ENCODE measurements around the gene PLEKHA6. TPM values are rescaled to one million over a fixed set of nuclear protein-coding genes. Genes with fewer than 3 reads are reported as not detected.

The PLEKHA6 gene
- total RNA-seq, 1 donor from 2014 or later, result 18.9 TPM

DNA sequence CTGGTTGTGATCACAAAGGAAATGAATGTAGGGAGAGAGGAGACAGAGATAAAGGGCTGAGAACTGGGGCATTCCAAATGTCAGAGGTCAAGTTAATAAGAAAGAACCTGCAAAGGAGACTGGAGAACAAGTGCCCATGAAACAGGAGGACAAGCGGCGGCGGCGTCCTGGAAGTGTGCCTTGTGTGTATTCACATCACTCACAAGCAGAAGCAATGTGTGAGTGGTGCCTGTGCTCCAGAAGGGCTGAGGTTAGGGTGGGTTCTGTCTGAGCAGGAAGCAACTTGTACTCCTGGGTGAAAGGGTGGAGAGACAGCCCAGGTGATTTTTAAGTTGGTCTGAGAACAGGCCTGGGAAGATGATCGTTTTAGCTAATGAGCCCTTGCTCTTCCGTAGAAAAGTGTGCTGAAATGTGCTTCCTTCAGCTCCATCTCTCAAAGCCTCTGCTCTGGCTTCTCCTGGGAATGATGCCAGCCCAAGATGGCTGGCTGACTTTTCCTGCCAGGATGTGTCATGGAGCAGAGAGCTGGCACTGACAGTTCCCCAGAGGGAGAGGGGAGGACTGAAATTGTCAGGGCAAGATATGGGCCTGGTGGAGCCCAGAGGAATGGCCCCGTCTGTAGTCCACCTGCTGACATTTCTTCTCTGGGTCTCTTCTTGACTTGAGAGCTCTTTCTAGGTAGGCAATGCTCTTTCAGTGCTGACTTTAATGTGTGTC lies 25.1 kb upstream of the PLEKHA6 start:
- intact Hi-C loops (cut with DNase I), result no loop called here
- DNase-seq (ENCODE audit: low spot score) (no peak), ATAC-seq (no peak)

- ATAC-seq, result no peak
Measured at GRCh38 chr1:204383163-204383904, 23.6 kb upstream of the PLEKHA6 start.

GRCh38 chr1:204382714-204383083 lies 23.0 kb upstream of the PLEKHA6 start:
- no peak for DNase-seq (ENCODE audit: low spot score)
- ATAC-seq, result no peak
- intact Hi-C loops (cut with DNase I), result no loop called here

More at GRCh38 chr1:204383163-204383904, 23.6 kb upstream of the PLEKHA6 start:
- intact Hi-C loops (cut with DNase I), result no loop called here
- DNase-seq (ENCODE audit: low spot score), result no peak

- ATAC-seq (no peak), DNase-seq (ENCODE audit: low spot score) (no peak)
- intact Hi-C loops (cut with DNase I), result no loop called here
Measured at GRCh38 chr1:204380293-204380831, 20.6 kb upstream of the PLEKHA6 start.

GRCh38 chr1:204377800-204378668 lies 18.3 kb upstream of the PLEKHA6 start:
- DNase-seq (ENCODE audit: low spot score) (no peak), ATAC-seq (peak; percentile 60)
- intact Hi-C loops (cut with DNase I), result no loop called here

DNA sequence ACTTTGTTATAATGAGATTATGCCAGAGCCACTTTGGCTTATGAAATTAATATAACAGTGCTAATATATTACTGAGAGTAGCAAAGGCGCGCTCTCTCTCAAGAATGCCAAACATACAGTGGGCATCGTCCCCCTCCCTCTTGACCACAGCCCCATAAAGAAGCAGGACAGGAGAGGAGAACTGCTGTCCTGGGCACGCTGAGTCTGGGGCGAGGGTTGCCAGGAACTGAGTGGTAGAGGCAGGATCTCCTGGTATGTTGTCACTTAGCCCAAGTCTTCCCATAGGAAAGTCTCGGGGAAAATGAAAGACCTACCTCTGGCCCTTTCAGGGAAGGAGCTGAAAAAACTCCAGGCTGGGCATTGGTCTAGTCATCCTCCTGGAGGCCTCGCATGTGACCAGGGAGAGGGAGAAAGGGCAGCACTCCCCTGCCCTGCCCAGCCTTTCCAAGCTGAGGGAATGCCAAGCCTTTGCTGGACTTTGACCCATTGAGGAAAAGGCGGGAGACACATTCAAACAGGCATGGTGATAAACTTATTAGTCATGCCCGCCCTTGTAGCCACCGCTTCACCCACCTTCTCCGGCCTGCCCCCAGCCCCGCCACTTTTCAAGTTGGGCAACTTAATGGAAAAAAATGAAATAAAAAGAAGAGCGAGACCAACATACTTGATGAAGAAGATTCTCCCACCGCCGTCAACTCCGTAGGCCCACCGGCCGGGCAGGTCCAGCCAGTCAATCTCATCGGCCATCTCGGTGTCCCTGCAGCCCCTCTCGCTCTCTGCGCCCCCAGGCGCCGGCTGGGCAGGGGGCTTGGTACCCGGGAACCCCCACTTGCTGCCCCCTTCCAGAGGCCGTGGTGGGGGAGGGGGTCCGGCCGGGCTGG lies 17.4 kb upstream of the PLEKHA6 start:
- intact Hi-C loops (cut with DNase I), result no loop called here

GRCh38 chr1:204376465-204376864 lies 16.7 kb upstream of the PLEKHA6 start:
- no peak for ATAC-seq
- intact Hi-C loops (cut with DNase I), result no loop called here
- no peak for DNase-seq (ENCODE audit: low spot score)

More for the DNA sequence above, 17.4 kb upstream of the PLEKHA6 start:
- DNase-seq (ENCODE audit: low spot score) (no peak), ATAC-seq (peak; percentile 55)

DNA sequence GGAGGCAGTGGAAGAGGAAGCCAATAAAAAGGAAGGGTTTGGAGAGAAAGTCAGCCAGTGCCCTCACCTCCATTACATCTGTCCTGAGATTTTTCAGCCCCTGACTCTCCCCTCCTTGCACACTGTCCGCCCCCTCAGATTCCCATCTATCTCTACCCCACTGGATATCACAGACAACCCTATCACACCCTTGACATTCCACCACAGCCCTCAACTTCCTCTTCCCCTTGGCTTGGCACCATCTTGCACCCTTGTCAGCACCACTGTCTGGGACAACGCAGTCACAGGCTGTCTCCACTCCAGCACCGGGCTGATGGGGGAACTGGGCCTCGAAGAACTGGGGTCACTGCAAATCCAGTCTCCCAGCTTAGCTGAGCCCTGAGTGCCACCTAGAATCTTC lies 14.2 kb upstream of the PLEKHA6 start:
- DNase-seq (ENCODE audit: low spot score) (no peak), ATAC-seq (no peak)
- intact Hi-C loops (cut with DNase I), result no loop called here

GRCh38 chr1:204370176-204370575 lies 10.4 kb upstream of the PLEKHA6 start:
- intact Hi-C loops (cut with DNase I), result no loop called here

DNA sequence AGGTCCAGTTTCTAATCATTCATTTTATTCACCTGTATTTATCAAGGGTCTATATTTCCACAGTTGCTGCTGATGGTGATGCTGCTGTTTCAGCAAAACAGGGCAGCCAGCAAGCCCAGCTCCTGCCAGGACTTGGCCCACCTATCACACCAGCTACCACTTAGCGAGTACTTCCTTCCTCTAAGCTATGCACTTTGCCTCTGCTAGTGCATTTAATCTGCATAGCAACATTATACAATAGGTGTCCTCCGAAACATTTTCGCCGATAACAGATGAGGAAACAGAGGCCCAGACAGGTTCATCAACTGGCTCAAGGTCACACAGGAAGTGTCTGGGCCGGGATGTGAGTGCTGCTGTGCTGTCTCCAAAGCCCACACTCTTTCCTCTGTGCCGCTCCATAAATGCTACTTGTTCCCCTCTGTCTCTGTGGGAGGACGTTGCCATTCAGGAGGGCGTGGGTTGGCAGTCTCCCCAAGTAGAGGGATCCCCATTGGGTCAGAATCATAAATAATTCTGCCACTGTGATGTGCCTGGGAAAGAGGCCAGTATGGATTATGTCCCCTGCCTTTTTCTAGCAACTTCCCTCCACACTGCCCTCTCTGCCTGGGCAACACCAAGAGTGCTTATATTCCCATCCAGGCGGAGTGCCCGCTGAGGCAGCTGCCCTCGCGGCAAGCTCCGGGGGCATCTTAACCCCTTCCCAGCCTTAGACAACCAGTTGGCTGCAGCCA lies 9.4 kb upstream of the PLEKHA6 start:
- ATAC-seq (peak; percentile 31), DNase-seq (ENCODE audit: low spot score) (no peak)
- intact Hi-C loops (cut with DNase I), result loop anchor here (1.0 kb wide), 1 partner anchor 29 kb away; no protein-coding TSS in a partner anchor

More at GRCh38 chr1:204370176-204370575, 10.4 kb upstream of the PLEKHA6 start:
- DNase-seq (ENCODE audit: low spot score) (no peak), ATAC-seq (no peak)

GRCh38 chr1:204367956-204368355 lies 8.2 kb upstream of the PLEKHA6 start:
- ATAC-seq (no peak), DNase-seq (ENCODE audit: low spot score) (no peak)
- intact Hi-C loops (cut with DNase I), result no loop called here

- ATAC-seq (no peak), DNase-seq (ENCODE audit: low spot score) (no peak)
- intact Hi-C loops (cut with DNase I), result no loop called here
Measured at GRCh38 chr1:204367193-204367858, 7.6 kb upstream of the PLEKHA6 start.

GRCh38 chr1:204366759-204367158 lies 7.0 kb upstream of the PLEKHA6 start:
- DNase-seq (ENCODE audit: low spot score) (no peak), ATAC-seq (no peak)
- intact Hi-C loops (cut with DNase I), result no loop called here

GRCh38 chr1:204363335-204364114 lies 3.8 kb upstream of the PLEKHA6 start:
- DNase-seq (ENCODE audit: low spot score), result peak; percentile 79
- ATAC-seq, result peak; percentile 77
- intact Hi-C loops (cut with DNase I), result loop anchor here (5.0 kb wide), 2 partner anchors 146 to 201 kb away; no protein-coding TSS in a partner anchor

DNA sequence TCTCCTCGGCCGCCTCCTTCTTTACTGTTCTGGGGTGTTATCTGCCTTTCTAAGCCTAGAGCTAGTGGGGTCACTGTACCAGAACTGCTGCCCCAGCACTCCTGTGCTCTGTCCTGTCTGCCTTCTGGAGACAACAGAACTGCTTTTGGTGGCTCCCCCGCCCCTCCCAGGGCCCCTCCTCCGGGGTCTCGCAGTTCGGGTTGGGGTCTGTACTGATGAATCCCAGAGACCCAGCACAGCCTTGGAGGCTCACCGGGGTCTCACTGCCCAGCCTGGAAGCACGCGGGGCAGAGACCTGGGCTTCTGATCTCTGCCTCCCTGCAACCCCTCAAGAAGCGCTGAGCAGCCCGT lies 3.2 kb upstream of the PLEKHA6 start:
- DNase-seq (ENCODE audit: low spot score), result no peak
- intact Hi-C loops (cut with DNase I), result loop anchor here (5.0 kb wide), 2 partner anchors 146 to 201 kb away; no protein-coding TSS in a partner anchor
- peak; percentile 30 for ATAC-seq

DNA sequence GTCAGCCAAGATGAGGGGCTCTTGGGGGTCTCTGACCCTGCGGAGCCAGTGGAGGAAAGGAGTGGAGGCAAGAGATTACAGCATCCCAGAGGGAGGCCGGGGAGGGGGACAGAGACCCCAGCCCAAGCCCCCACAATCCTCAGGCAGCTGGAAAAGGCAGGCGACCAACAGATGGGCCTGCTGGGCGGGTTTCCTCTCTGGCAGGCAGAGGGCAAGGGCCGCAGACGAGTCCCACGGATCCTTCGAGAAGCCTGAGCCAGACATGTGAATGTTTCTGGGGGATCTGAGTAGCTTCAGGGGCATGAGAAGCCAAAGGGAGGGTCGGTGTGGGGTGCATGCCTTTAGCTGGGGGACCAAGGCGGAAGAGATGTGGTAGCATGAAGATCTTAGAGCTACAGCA lies 2.1 kb upstream of the PLEKHA6 start:
- intact Hi-C loops (cut with DNase I), result loop anchor here (5.0 kb wide), 2 partner anchors 144 to 199 kb away; no protein-coding TSS in a partner anchor
- DNase-seq (ENCODE audit: low spot score), result no peak
- no peak for ATAC-seq
